ENCODE results near the gene SLC45A3. TPM values are rescaled to one million over a fixed set of nuclear protein-coding genes. Genes with fewer than 3 reads are reported as not detected.

Gene SLC45A3
- total RNA-seq, 2 experiments from 2014 or later, result 0.11 TPM; not detected in 1

DNA sequence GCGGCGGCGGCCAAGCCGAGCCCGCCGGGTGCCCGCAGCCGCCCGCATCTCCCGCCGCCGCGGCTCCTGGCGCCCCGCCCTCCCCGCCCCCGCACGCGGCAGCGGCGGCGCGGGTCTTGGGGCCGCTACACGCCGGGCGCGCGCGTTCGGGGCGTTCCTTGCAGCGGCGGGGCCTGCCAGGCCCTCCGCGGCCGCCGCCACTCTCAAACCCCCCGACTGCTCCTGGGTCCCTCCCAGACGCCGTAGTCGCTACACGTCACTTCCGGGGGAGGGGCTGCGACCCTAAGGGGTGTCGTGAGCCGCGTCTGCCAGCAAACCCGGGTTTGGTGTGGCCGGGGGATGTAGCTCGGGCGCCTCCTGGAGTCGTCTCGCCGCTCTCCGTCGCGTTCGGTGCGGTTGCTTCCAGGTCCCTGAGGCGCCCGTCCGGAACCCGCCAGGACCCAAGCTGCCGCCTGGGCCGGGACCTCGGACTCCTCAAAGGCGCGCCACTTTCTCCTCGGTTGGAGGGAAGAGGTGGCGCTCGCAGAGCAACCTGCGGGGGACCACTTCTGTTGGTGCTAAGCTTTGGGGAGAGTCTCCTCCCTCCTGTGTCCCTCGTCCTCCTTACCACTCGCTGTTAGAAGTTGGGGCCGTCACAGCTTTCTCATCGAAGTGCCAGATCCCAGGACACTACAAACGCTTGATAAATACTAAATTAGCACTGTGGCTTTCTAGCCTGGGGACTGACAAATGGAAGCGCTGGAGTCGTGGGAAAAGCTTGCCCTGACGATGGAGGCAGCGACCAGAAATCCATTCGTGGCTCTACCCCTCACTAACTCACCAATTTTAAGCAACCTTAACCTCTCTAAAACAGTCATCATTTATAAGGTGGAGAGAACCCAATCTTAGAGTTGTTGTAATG, 48.3 kb downstream of the SLC45A3 start, which contains the start of gene ELK4:
Gene ELK4 (minus strand): TSS at position 244 of the 901 bp plus-strand sequence. CDS start 8,129 bp downstream, outside the sequence.
- Histone ChIP-seq H3K27me3 (ENCODE audit: control insufficient read depth in 1 of 2, insufficient read depth in 2 of 2, low read length in 2 of 2) (no peaks in the 10 kb centered on the region), H3K4me3 (ENCODE audit: low read length) (peak within 1 kb of the TSS; percentile 81), H3K9me3 (ENCODE audit: control insufficient read depth in 1 of 2, insufficient read depth in 1 of 2, low read length in 2 of 2) (no peaks in the 10 kb centered on the region), H3K4me1 (ENCODE audit: insufficient read depth, low read length) (peaks cover 29% of the 10 kb centered on the region), H3K36me3 (ENCODE audit: insufficient read depth, low read length) (peaks cover 1% of the 10 kb centered on the region), H3K27ac (ENCODE audit: low read depth in 1 of 2, low read length in 2 of 2) (peak within 1 kb of the TSS; percentile 91 to 93)
- intact Hi-C loops (cut with DNase I, micrococcal nuclease), result loop anchor here (1.0 to 10.0 kb wide), 13 partner anchors 21 to 510 kb away; partner anchors contain the start of genes DSTYK (in 1 of the 2), NUCKS1 (in 1 of the 2), RAB29 (in 1 of the 2) and RBBP5 (in 1 of the 2)
- Mint-ChIP-seq H3K27ac (peak within 1 kb of the TSS; percentile 91), H3K9me3 (no peaks in the 10 kb centered on the region), H3K4me3 (peak within 1 kb of the TSS; percentile 94), H3K4me1 (ENCODE audit: low read depth) (peaks cover 49% of the 10 kb centered on the region), H3K36me3 (ENCODE audit: low read depth) (peaks cover 28% of the 10 kb centered on the region), H3K27me3 (no peaks in the 10 kb centered on the region)
- ATAC-seq (ENCODE audit: poor library complexity) (peak; percentile 79), DNase-seq (peak; percentile 99 to 100 (median 100))
- POLR2A ChIA-PET, result interaction anchor here (0.6 to 6.3 kb wide), 26 partner anchors 9 to 1689 kb away, joined by 3 to 360 read pairs (median 5); partner anchors contain the start of genes CD55, NUCKS1, PM20D1 and RAB29
- CTCF ChIA-PET, result interaction anchor here (0.6 to 6.6 kb wide), 21 partner anchors 9 to 512 kb away, joined by 3 to 194 read pairs (median 5); no protein-coding TSS in a partner anchor
- TF ChIP-seq, protein P1, sequence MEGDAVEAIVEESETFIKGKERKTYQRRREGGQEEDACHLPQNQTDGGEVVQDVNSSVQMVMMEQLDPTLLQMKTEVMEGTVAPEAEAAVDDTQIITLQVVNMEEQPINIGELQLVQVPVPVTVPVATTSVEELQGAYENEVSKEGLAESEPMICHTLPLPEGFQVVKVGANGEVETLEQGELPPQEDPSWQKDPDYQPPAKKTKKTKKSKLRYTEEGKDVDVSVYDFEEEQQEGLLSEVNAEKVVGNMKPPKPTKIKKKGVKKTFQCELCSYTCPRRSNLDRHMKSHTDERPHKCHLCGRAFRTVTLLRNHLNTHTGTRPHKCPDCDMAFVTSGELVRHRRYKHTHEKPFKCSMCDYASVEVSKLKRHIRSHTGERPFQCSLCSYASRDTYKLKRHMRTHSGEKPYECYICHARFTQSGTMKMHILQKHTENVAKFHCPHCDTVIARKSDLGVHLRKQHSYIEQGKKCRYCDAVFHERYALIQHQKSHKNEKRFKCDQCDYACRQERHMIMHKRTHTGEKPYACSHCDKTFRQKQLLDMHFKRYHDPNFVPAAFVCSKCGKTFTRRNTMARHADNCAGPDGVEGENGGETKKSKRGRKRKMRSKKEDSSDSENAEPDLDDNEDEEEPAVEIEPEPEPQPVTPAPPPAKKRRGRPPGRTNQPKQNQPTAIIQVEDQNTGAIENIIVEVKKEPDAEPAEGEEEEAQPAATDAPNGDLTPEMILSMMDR (IDR thresholded peaks at IDR 0.05), result peak; percentile 75

DNA sequence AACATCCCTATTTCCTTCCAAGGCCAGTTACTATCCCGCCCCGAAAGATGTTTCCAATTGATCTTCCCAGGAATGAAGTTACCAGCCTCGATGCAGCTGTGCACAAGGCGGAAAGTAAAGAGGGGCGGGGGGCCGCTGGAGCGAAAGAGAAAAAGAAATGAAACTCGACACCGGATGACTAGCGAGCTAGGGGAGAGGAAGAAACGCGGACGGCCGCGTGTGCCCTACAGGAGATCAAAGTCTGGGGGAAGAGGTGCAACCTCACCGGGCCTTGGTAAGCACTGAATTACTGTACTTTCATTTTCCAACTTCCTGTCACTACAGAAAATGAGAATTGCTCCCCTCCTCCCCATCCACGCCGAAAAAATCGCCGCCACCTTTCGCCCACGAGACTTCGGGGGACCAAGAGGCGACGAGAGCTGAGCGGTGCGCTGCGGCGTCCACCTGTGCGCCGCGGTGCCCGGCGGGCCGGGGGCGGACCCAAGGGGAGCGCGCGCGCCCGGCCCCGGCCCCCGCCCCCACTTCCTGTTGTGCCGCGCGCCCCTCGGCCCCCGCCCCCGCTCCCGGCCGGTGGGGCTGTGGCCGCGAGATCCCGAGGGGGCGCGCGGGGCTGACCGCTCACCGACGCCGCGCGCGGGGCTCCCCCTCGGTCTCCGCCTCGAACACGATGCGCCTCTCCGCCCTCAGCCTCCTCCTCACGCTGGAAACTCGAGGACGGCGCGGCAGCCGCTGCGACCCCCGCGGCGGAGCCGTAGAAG, 49.1 kb downstream of the SLC45A3 start:
- ChIA-PET CTCF (interaction anchor here (0.6 to 6.6 kb wide), 16 partner anchors 8 to 511 kb away, joined by 3 to 194 read pairs (median 6); no protein-coding TSS in a partner anchor), POLR2A (interaction anchor here (0.6 to 6.3 kb wide), 25 partner anchors 8 to 1691 kb away, joined by 3 to 360 read pairs (median 6); partner anchors contain the start of genes CD55, NUCKS1, RAB29 and RBBP5)
- H3K36me3 Mint-ChIP-seq (ENCODE audit: low read depth), result peaks cover 36% of the 10 kb centered on the region
- Histone ChIP-seq H3K4me3 (ENCODE audit: low read length) (peak overlapping the region; percentile 81), H3K36me3 (ENCODE audit: insufficient read depth, low read length) (peaks cover 6% of the 10 kb centered on the region), H3K9me3 (ENCODE audit: control insufficient read depth in 1 of 2, insufficient read depth in 1 of 2, low read length in 2 of 2) (no peaks in the 10 kb centered on the region), H3K27ac (ENCODE audit: low read depth in 1 of 2, low read length in 2 of 2) (peak overlapping the region; percentile 75 to 89), H3K27me3 (ENCODE audit: control insufficient read depth in 1 of 2, insufficient read depth in 2 of 2, low read length in 2 of 2) (no peaks in the 10 kb centered on the region), H3K4me1 (ENCODE audit: insufficient read depth, low read length) (peaks cover 30% of the 10 kb centered on the region)
- peak overlapping the region; percentile 91 for H3K27ac Mint-ChIP-seq
- TF ChIP-seq, protein P1 (IDR thresholded peaks at IDR 0.05), result no peak
- intact Hi-C loops (cut with DNase I, micrococcal nuclease), result loop anchor here (2.0 to 10.0 kb wide), 9 partner anchors 20 to 509 kb away; partner anchors contain the start of genes DSTYK (in 1 of the 2), NUCKS1 (in 1 of the 2), RAB29 (in 1 of the 2) and RBBP5 (in 1 of the 2)
- no peaks in the 10 kb centered on the region for H3K27me3 Mint-ChIP-seq
- peak overlapping the region; percentile 94 for H3K4me3 Mint-ChIP-seq
- H3K4me1 Mint-ChIP-seq (ENCODE audit: low read depth), result peaks cover 57% of the 10 kb centered on the region
- ATAC-seq (ENCODE audit: poor library complexity) (peak; percentile 66), DNase-seq (peak; percentile 65 to 94 (median 77))
- H3K9me3 Mint-ChIP-seq, result no peaks in the 10 kb centered on the region

Data from CD4-positive, alpha-beta T cell (primary cell).